ENCODE measurements around the gene TXNL4A.

Gene TXNL4A

GRCh38 chr18:79988071-79988450 lies 302 bp downstream of the TXNL4A start:
- H3K36me3 ChIP-seq (ENCODE audit: insufficient read depth, low read length), result peaks cover 18% of the 10 kb centered on the region
- no peaks in the 10 kb centered on the region for H3K27me3 ChIP-seq (ENCODE audit: control insufficient read depth, insufficient read depth, low read length)
- H3K4me2 ChIP-seq (ENCODE audit: low read length), result peak overlapping the region; percentile 91
- H3K9ac ChIP-seq (ENCODE audit: low read depth, low read length), result peak overlapping the region; percentile 97
- peak overlapping the region; percentile 79 for H3K4me3 ChIP-seq (ENCODE audit: low read length)
- peaks cover 16% of the 10 kb centered on the region for H3K4me1 ChIP-seq (ENCODE audit: control insufficient read depth, insufficient read depth, low read length)
- no peaks in the 10 kb centered on the region for H3K9me3 ChIP-seq (replicated peaks; ENCODE audit: low read length)

- Histone ChIP-seq H3K27me3 (ENCODE audit: control insufficient read depth, insufficient read depth, low read length) (no peaks in the 10 kb centered on the region), H3K4me3 (ENCODE audit: low read length) (peak overlapping the region; percentile 79), H3K9me3 (replicated peaks; ENCODE audit: low read length) (no peaks in the 10 kb centered on the region), H3K9ac (ENCODE audit: low read depth, low read length) (peak overlapping the region; percentile 97), H3K4me2 (ENCODE audit: low read length) (peak overlapping the region; percentile 91), H3K4me1 (ENCODE audit: control insufficient read depth, insufficient read depth, low read length) (peaks cover 17% of the 10 kb centered on the region), H3K36me3 (ENCODE audit: insufficient read depth, low read length) (peaks cover 18% of the 10 kb centered on the region)
These were observed 797 bp downstream of the TXNL4A start for GRCh38 chr18:79987566-79987965.

- Histone ChIP-seq H3K9me3 (replicated peaks; ENCODE audit: low read length) (no peaks in the 10 kb centered on the region), H3K4me2 (ENCODE audit: low read length) (peak overlapping the region; percentile 91), H3K4me3 (ENCODE audit: low read length) (peak overlapping the region; percentile 79), H3K9ac (ENCODE audit: low read depth, low read length) (peak overlapping the region; percentile 97), H3K36me3 (ENCODE audit: insufficient read depth, low read length) (peaks cover 18% of the 10 kb centered on the region), H3K27me3 (ENCODE audit: control insufficient read depth, insufficient read depth, low read length) (no peaks in the 10 kb centered on the region), H3K4me1 (ENCODE audit: control insufficient read depth, insufficient read depth, low read length) (peaks cover 17% of the 10 kb centered on the region)
These were observed 1.6 kb downstream of the TXNL4A start for GRCh38 chr18:79986726-79987125.

- H3K27me3 ChIP-seq (ENCODE audit: control insufficient read depth, insufficient read depth, low read length), result no peaks in the 10 kb centered on the region
- no peak overlapping the region for H3K4me2 ChIP-seq (ENCODE audit: low read length)
- H3K4me1 ChIP-seq (ENCODE audit: control insufficient read depth, insufficient read depth, low read length), result peaks cover 17% of the 10 kb centered on the region
- no peak overlapping the region for H3K4me3 ChIP-seq (ENCODE audit: low read length)
- H3K36me3 ChIP-seq (ENCODE audit: insufficient read depth, low read length), result peaks cover 18% of the 10 kb centered on the region
- H3K9me3 ChIP-seq (replicated peaks; ENCODE audit: low read length), result no peaks in the 10 kb centered on the region
- H3K9ac ChIP-seq (ENCODE audit: low read depth, low read length), result no peak overlapping the region
These were observed 3.2 kb downstream of the TXNL4A start for GRCh38 chr18:79985172-79985571.

- H3K9ac ChIP-seq (ENCODE audit: low read depth, low read length), result no peak overlapping the region
- H3K36me3 ChIP-seq (ENCODE audit: insufficient read depth, low read length), result peaks cover 22% of the 10 kb centered on the region
- no peaks in the 10 kb centered on the region for H3K27me3 ChIP-seq (ENCODE audit: control insufficient read depth, insufficient read depth, low read length)
- H3K9me3 ChIP-seq (replicated peaks; ENCODE audit: low read length), result no peaks in the 10 kb centered on the region
- no peak overlapping the region for H3K4me2 ChIP-seq (ENCODE audit: low read length)
- H3K4me3 ChIP-seq (ENCODE audit: low read length), result no peak overlapping the region
- H3K4me1 ChIP-seq (ENCODE audit: control insufficient read depth, insufficient read depth, low read length), result peaks cover 13% of the 10 kb centered on the region
These were observed 4.6 kb downstream of the TXNL4A start for GRCh38 chr18:79983793-79984192.

- H3K27me3 ChIP-seq (ENCODE audit: control insufficient read depth, insufficient read depth, low read length), result no peaks in the 10 kb centered on the region
- peaks cover 13% of the 10 kb centered on the region for H3K4me1 ChIP-seq (ENCODE audit: control insufficient read depth, insufficient read depth, low read length)
- peaks cover 22% of the 10 kb centered on the region for H3K36me3 ChIP-seq (ENCODE audit: insufficient read depth, low read length)
- H3K4me3 ChIP-seq (ENCODE audit: low read length), result no peak overlapping the region
- no peaks in the 10 kb centered on the region for H3K9me3 ChIP-seq (replicated peaks; ENCODE audit: low read length)
- no peak overlapping the region for H3K9ac ChIP-seq (ENCODE audit: low read depth, low read length)
- H3K4me2 ChIP-seq (ENCODE audit: low read length), result no peak overlapping the region
These were observed 5.1 kb downstream of the TXNL4A start for GRCh38 chr18:79983253-79983652.

GRCh38 chr18:79982736-79983135 lies 5.6 kb downstream of the TXNL4A start:
- peaks cover 13% of the 10 kb centered on the region for H3K4me1 ChIP-seq (ENCODE audit: control insufficient read depth, insufficient read depth, low read length)
- no peak overlapping the region for H3K4me2 ChIP-seq (ENCODE audit: low read length)
- H3K9ac ChIP-seq (ENCODE audit: low read depth, low read length), result no peak overlapping the region
- no peak overlapping the region for H3K4me3 ChIP-seq (ENCODE audit: low read length)
- H3K27me3 ChIP-seq (ENCODE audit: control insufficient read depth, insufficient read depth, low read length), result no peaks in the 10 kb centered on the region
- peaks cover 22% of the 10 kb centered on the region for H3K36me3 ChIP-seq (ENCODE audit: insufficient read depth, low read length)
- no peaks in the 10 kb centered on the region for H3K9me3 ChIP-seq (replicated peaks; ENCODE audit: low read length)

GRCh38 chr18:79980585-79980984 lies 7.8 kb downstream of the TXNL4A start:
- H3K9ac ChIP-seq (ENCODE audit: low read depth, low read length), result no peak overlapping the region
- H3K36me3 ChIP-seq (ENCODE audit: insufficient read depth, low read length), result peaks cover 30% of the 10 kb centered on the region
- no peaks in the 10 kb centered on the region for H3K9me3 ChIP-seq (replicated peaks; ENCODE audit: low read length)

GRCh38 chr18:79979843-79980242 lies 8.5 kb downstream of the TXNL4A start:
- Histone ChIP-seq H3K27me3 (ENCODE audit: control insufficient read depth, insufficient read depth, low read length) (no peaks in the 10 kb centered on the region), H3K36me3 (ENCODE audit: insufficient read depth, low read length) (peaks cover 32% of the 10 kb centered on the region)

More at GRCh38 chr18:79980585-79980984, 7.8 kb downstream of the TXNL4A start:
- H3K4me3 ChIP-seq (ENCODE audit: low read length), result no peak overlapping the region
- peaks cover 5% of the 10 kb centered on the region for H3K4me1 ChIP-seq (ENCODE audit: control insufficient read depth, insufficient read depth, low read length)
- H3K4me2 ChIP-seq (ENCODE audit: low read length), result no peak overlapping the region
- no peaks in the 10 kb centered on the region for H3K27me3 ChIP-seq (ENCODE audit: control insufficient read depth, insufficient read depth, low read length)

GRCh38 chr18:79975985-79976680 lies 12.2 kb downstream of the TXNL4A start:
- H3K4me3 ChIP-seq (ENCODE audit: low read length), result no peak overlapping the region
- H3K4me1 ChIP-seq (ENCODE audit: control insufficient read depth, insufficient read depth, low read length), result no peaks in the 10 kb centered on the region
- H3K9me3 ChIP-seq (replicated peaks; ENCODE audit: low read length), result no peaks in the 10 kb centered on the region
- no peak overlapping the region for H3K9ac ChIP-seq (ENCODE audit: low read depth, low read length)
- no peaks in the 10 kb centered on the region for H3K27me3 ChIP-seq (ENCODE audit: control insufficient read depth, insufficient read depth, low read length)
- no peak overlapping the region for H3K4me2 ChIP-seq (ENCODE audit: low read length)
- peaks cover 54% of the 10 kb centered on the region for H3K36me3 ChIP-seq (ENCODE audit: insufficient read depth, low read length)

More at GRCh38 chr18:79979843-79980242, 8.5 kb downstream of the TXNL4A start:
- no peak overlapping the region for H3K9ac ChIP-seq (ENCODE audit: low read depth, low read length)
- peaks cover 5% of the 10 kb centered on the region for H3K4me1 ChIP-seq (ENCODE audit: control insufficient read depth, insufficient read depth, low read length)
- H3K4me3 ChIP-seq (ENCODE audit: low read length), result no peak overlapping the region
- H3K9me3 ChIP-seq (replicated peaks; ENCODE audit: low read length), result no peaks in the 10 kb centered on the region
- H3K4me2 ChIP-seq (ENCODE audit: low read length), result no peak overlapping the region

- no peaks in the 10 kb centered on the region for H3K27me3 ChIP-seq (ENCODE audit: control insufficient read depth, insufficient read depth, low read length)
- no peak overlapping the region for H3K9ac ChIP-seq (ENCODE audit: low read depth, low read length)
- H3K36me3 ChIP-seq (ENCODE audit: insufficient read depth, low read length), result peaks cover 65% of the 10 kb centered on the region
- H3K4me3 ChIP-seq (ENCODE audit: low read length), result no peak overlapping the region
- no peak overlapping the region for H3K4me2 ChIP-seq (ENCODE audit: low read length)
- H3K9me3 ChIP-seq (replicated peaks; ENCODE audit: low read length), result no peaks in the 10 kb centered on the region
- H3K4me1 ChIP-seq (ENCODE audit: control insufficient read depth, insufficient read depth, low read length), result no peaks in the 10 kb centered on the region
These were observed 13.3 kb downstream of the TXNL4A start for GRCh38 chr18:79975043-79975442.

GRCh38 chr18:79974025-79974654 lies 14.2 kb downstream of the TXNL4A start:
- Histone ChIP-seq H3K9me3 (replicated peaks; ENCODE audit: low read length) (no peaks in the 10 kb centered on the region), H3K36me3 (ENCODE audit: insufficient read depth, low read length) (peaks cover 68% of the 10 kb centered on the region), H3K27me3 (ENCODE audit: control insufficient read depth, insufficient read depth, low read length) (no peaks in the 10 kb centered on the region), H3K4me3 (ENCODE audit: low read length) (no peak overlapping the region), H3K9ac (ENCODE audit: low read depth, low read length) (no peak overlapping the region), H3K4me2 (ENCODE audit: low read length) (no peak overlapping the region), H3K4me1 (ENCODE audit: control insufficient read depth, insufficient read depth, low read length) (no peaks in the 10 kb centered on the region)
